ENCODE results near the gene SYVN1. TPM values are rescaled to one million over a fixed set of nuclear protein-coding genes. Genes with fewer than 3 reads are reported as not detected.

Gene SYVN1
- total RNA-seq, 1 donor from 2014 or later = 35.1 TPM

DNA sequence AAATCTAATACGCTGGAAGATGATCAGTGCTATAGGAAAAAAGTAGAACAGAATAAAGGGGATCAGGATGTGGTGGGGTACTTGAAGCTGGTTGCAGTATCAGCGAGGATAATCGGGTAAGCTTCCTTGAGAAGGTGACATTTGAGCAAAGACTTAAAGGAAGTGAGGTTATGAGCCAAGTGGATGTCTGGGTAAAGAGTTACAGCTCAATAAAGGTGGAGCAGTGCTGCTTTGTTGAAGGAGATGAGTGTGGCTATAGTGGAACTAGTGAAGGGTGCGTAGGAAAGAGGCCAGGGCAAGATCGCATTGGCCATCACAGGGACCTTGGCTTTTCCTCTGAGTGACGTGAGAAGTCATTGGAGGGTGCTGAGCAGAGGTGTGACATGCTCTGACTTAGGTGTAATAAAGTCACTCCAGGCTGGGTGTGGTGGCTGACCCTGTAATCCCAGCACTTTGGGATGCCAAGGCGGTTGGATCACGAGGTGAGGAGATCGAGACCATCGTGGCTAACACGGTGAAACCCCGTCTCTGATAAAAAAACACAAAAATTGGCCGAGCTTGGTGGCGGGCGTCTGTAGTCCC lies 2.3 kb upstream of the SYVN1 start:
- DNase-seq (ENCODE audit: low read depth, low spot score) = no peak
- no peaks in the 10 kb centered on the region for H3K36me3 Mint-ChIP-seq (ENCODE audit: low read depth)
- TF ChIP-seq, protein P1, sequence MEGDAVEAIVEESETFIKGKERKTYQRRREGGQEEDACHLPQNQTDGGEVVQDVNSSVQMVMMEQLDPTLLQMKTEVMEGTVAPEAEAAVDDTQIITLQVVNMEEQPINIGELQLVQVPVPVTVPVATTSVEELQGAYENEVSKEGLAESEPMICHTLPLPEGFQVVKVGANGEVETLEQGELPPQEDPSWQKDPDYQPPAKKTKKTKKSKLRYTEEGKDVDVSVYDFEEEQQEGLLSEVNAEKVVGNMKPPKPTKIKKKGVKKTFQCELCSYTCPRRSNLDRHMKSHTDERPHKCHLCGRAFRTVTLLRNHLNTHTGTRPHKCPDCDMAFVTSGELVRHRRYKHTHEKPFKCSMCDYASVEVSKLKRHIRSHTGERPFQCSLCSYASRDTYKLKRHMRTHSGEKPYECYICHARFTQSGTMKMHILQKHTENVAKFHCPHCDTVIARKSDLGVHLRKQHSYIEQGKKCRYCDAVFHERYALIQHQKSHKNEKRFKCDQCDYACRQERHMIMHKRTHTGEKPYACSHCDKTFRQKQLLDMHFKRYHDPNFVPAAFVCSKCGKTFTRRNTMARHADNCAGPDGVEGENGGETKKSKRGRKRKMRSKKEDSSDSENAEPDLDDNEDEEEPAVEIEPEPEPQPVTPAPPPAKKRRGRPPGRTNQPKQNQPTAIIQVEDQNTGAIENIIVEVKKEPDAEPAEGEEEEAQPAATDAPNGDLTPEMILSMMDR (conservative IDR thresholded peaks at IDR 0.05) = no peak
- H3K4me3 Mint-ChIP-seq = peak overlapping the region; percentile 53
- peaks cover 29% of the 10 kb centered on the region for H3K4me1 Mint-ChIP-seq
- peaks cover 39% of the 10 kb centered on the region for H3K27me3 Mint-ChIP-seq (ENCODE audit: low read depth)
- no peaks in the 10 kb centered on the region for H3K9me3 Mint-ChIP-seq
- H3K27ac Mint-ChIP-seq (ENCODE audit: unreplicated experiment) = no peak overlapping the region

- Mint-ChIP-seq H3K9me3 (no peaks in the 10 kb centered on the region), H3K27ac (ENCODE audit: unreplicated experiment) (no peak overlapping the region), H3K4me1 (peaks cover 29% of the 10 kb centered on the region), H3K27me3 (ENCODE audit: low read depth) (peaks cover 29% of the 10 kb centered on the region), H3K4me3 (peak overlapping the region; percentile 100), H3K36me3 (ENCODE audit: low read depth) (no peaks in the 10 kb centered on the region)
- no peak for DNase-seq (ENCODE audit: low read depth, low spot score)
- TF ChIP-seq, protein P1 (conservative IDR thresholded peaks at IDR 0.05) = no peak
Observed at GRCh38 chr11:65135633-65136145, 1.4 kb upstream of the SYVN1 start.

GRCh38 chr11:65134952-65135632 lies 773 bp upstream of the SYVN1 start:
- no peaks in the 10 kb centered on the region for H3K9me3 Mint-ChIP-seq
- H3K4me1 Mint-ChIP-seq = peaks cover 29% of the 10 kb centered on the region
- H3K27me3 Mint-ChIP-seq (ENCODE audit: low read depth) = peaks cover 23% of the 10 kb centered on the region
- no peaks in the 10 kb centered on the region for H3K36me3 Mint-ChIP-seq (ENCODE audit: low read depth)
- TF ChIP-seq, protein P1 (conservative IDR thresholded peaks at IDR 0.05) = no peak
- peak overlapping the region; percentile 100 for H3K27ac Mint-ChIP-seq (ENCODE audit: unreplicated experiment)
- DNase-seq (ENCODE audit: low read depth, low spot score) = peak; percentile 59
- H3K4me3 Mint-ChIP-seq = peak overlapping the region; percentile 100

GRCh38 chr11:65133724-65134123 lies 595 bp downstream of the SYVN1 start:
- H3K27ac Mint-ChIP-seq (ENCODE audit: unreplicated experiment) = peak overlapping the region; percentile 99
- TF ChIP-seq, protein P1 (conservative IDR thresholded peaks at IDR 0.05) = no peak
- no peaks in the 10 kb centered on the region for H3K9me3 Mint-ChIP-seq
- peaks cover 15% of the 10 kb centered on the region for H3K27me3 Mint-ChIP-seq (ENCODE audit: low read depth)
- no peak for DNase-seq (ENCODE audit: low read depth, low spot score)
- peak overlapping the region; percentile 100 for H3K4me3 Mint-ChIP-seq
- H3K4me1 Mint-ChIP-seq = peaks cover 29% of the 10 kb centered on the region
- no peaks in the 10 kb centered on the region for H3K36me3 Mint-ChIP-seq (ENCODE audit: low read depth)

- Mint-ChIP-seq H3K4me3 (peak overlapping the region; percentile 100), H3K27ac (ENCODE audit: unreplicated experiment) (peak overlapping the region; percentile 99), H3K9me3 (no peaks in the 10 kb centered on the region), H3K36me3 (ENCODE audit: low read depth) (no peaks in the 10 kb centered on the region), H3K4me1 (peaks cover 29% of the 10 kb centered on the region), H3K27me3 (ENCODE audit: low read depth) (peaks cover 13% of the 10 kb centered on the region)
- TF ChIP-seq, protein P1 (conservative IDR thresholded peaks at IDR 0.05) = no peak
- DNase-seq (ENCODE audit: low read depth, low spot score) = no peak
Observed at GRCh38 chr11:65132988-65133700, 1.2 kb downstream of the SYVN1 start.

All from neural crest cell (in vitro differentiated cells).